AML-193 (cell line): ENCODE measurements around the gene PRR23B.
"Not testable (repeated sequence)": the region's sequence is repeated elsewhere in the genome, so short reads cannot be mapped to it uniquely, and the experiment has no call there.

Experiments
- DNase-seq, 2 experiments: peaks; one replicate each; lab custom pipeline; 2025; lab: John Stamatoyannopoulos, UW

Gene PRR23B

GRCh38 chr3:139020868-139021234 lies at the start of gene PRR23B:
Gene PRR23B (minus strand): TSS chr3:139020926. CDS start chr3:139020661, 265 bp downstream.
- DNase-seq, result peak; percentile 4 to 7

- DNase-seq, result no peak
Measured at GRCh38 chr3:139062918-139063317, 42.2 kb upstream of the PRR23B start.

GRCh38 chr3:139052802-139053600 lies 32.3 kb upstream of the PRR23B start:
- no peak for DNase-seq

GRCh38 chr3:139044366-139045210 lies 23.9 kb upstream of the PRR23B start, which contains the start of gene PRR23C:
Gene PRR23C (minus strand): TSS chr3:139044892. CDS start chr3:139044620, 272 bp downstream.
- DNase-seq, result no peak

- DNase-seq, result no peak
Measured at GRCh38 chr3:139043554-139044365, 23.0 kb upstream of the PRR23B start.

- DNase-seq, result no peak
Measured at GRCh38 chr3:139037478-139037877, 16.8 kb upstream of the PRR23B start.

GRCh38 chr3:139032326-139033002 lies 11.7 kb upstream of the PRR23B start:
- no peak for DNase-seq

- DNase-seq, result not testable (repeated sequence)
Measured at GRCh38 chr3:139030576-139030975, 9.8 kb upstream of the PRR23B start.

- DNase-seq, result no peak
Measured at GRCh38 chr3:139024968-139025367, 4.2 kb upstream of the PRR23B start.

GRCh38 chr3:139020036-139020867 lies 474 bp downstream of the PRR23B start:
- no peak for DNase-seq

GRCh38 chr3:139016430-139017048 lies 4.2 kb downstream of the PRR23B start:
- DNase-seq, result no peak

- no peak for DNase-seq
Measured at GRCh38 chr3:139006051-139006716, 14.5 kb downstream of the PRR23B start, which contains the start of gene PRR23A. Gene PRR23A (minus strand): TSS chr3:139006268. CDS start chr3:139006268, 0 bp downstream.

GRCh38 chr3:139005356-139005993 lies 15.3 kb downstream of the PRR23B start:
- DNase-seq, result no peak

GRCh38 chr3:138995706-138996105 lies 25.0 kb downstream of the PRR23B start:
- no peak for DNase-seq

- DNase-seq, result no peak
Measured at GRCh38 chr3:138987181-138987580, 33.5 kb downstream of the PRR23B start.

GRCh38 chr3:138985932-138986331 lies 34.8 kb downstream of the PRR23B start:
- no peak for DNase-seq

- DNase-seq, result no peak
Measured at GRCh38 chr3:138984816-138985215, 35.9 kb downstream of the PRR23B start.

GRCh38 chr3:138976047-138976446 lies 44.7 kb downstream of the PRR23B start:
- no peak for DNase-seq

GRCh38 chr3:138975351-138975750 lies 45.4 kb downstream of the PRR23B start:
- DNase-seq, result no peak
